MG63 (cell line): ENCODE measurements around the gene GRB2. TPM values are rescaled to one million over a fixed set of nuclear protein-coding genes. Genes with fewer than 3 reads are reported as not detected.

Source experiments
- DNase-seq: peaks from one replicate; pipeline ENCODE4 v3.0.0-alpha.2; 2020
- H3K27me3 ChIP-seq: fragments of 250-450 bp; sonication (Bioruptor Pico); 2 replicates; pipeline ENCODE4 v1.5.1; 2020; ENCODE audit warnings: mild to moderate bottlenecking, moderate library complexity
- H3K36me3 ChIP-seq: fragments of 250-450 bp; sonication (Bioruptor Pico); 2 replicates; pipeline ENCODE4 v1.5.1; 2020; ENCODE audit warnings: mild to moderate bottlenecking, moderate library complexity
- H3K4me3 ChIP-seq: fragments of 250-450 bp; sonication (Bioruptor Pico); 2 replicates; pipeline ENCODE4 v1.5.1; 2020; ENCODE audit warnings: mild to moderate bottlenecking, moderate library complexity
- H3K9me3 ChIP-seq: fragments of 250-450 bp; sonication (Bioruptor Pico); 2 replicates; pipeline ENCODE4 v1.5.1; 2020; ENCODE audit warnings: mild to moderate bottlenecking, moderate library complexity
- total RNA-seq: library from RNA; depleted of rRNA; stranded (reverse); fragments of >200 nt; shearing (Covaris generic); gene quantifications from 2 replicates; pipeline ENCODE4 v1.2.3, GENCODE V29; 2014; ENCODE audit warnings: low replicate concordance

GRB2 gene
- total RNA-seq, 1 experiment from 2014 or later: 134 TPM

GRCh38 chr17:75428543-75429469 lies 23.3 kb upstream of the GRB2 start:
- H3K4me3 ChIP-seq: no peak overlapping the region
- no peaks in the 10 kb centered on the region for H3K9me3 ChIP-seq
- no peaks in the 10 kb centered on the region for H3K36me3 ChIP-seq
- no peaks in the 10 kb centered on the region for H3K27me3 ChIP-seq
- no peak for DNase-seq

GRCh38 chr17:75418531-75418930 lies 13.1 kb upstream of the GRB2 start:
- Histone ChIP-seq H3K27me3 (0 out of 2 replicates have a peak, but pooled peaks cover 4% of the 10 kb centered on the region), H3K9me3 (no peaks in the 10 kb centered on the region), H3K36me3 (no peaks in the 10 kb centered on the region), H3K4me3 (no peak overlapping the region)
- DNase-seq: no peak

GRCh38 chr17:75417054-75417580 lies 11.6 kb upstream of the GRB2 start:
- Histone ChIP-seq H3K4me3 (no peak overlapping the region), H3K36me3 (no peaks in the 10 kb centered on the region), H3K9me3 (no peaks in the 10 kb centered on the region), H3K27me3 (0 out of 2 replicates have a peak, but pooled peaks cover 4% of the 10 kb centered on the region)
- no peak for DNase-seq

GRCh38 chr17:75416006-75416405 lies 10.5 kb upstream of the GRB2 start:
- H3K36me3 ChIP-seq: no peaks in the 10 kb centered on the region
- H3K4me3 ChIP-seq: no peak overlapping the region
- no peak for DNase-seq
- H3K9me3 ChIP-seq: no peaks in the 10 kb centered on the region
- H3K27me3 ChIP-seq: 0 out of 2 replicates have a peak, but pooled peaks cover 4% of the 10 kb centered on the region

GRCh38 chr17:75414488-75414887 lies 9.0 kb upstream of the GRB2 start:
- 0 out of 2 replicates have a peak, but pooled peaks cover 4% of the 10 kb centered on the region for H3K27me3 ChIP-seq
- H3K4me3 ChIP-seq: no peak overlapping the region
- DNase-seq: no peak
- no peaks in the 10 kb centered on the region for H3K9me3 ChIP-seq
- H3K36me3 ChIP-seq: no peaks in the 10 kb centered on the region

- peak; percentile 41 for DNase-seq
- Histone ChIP-seq H3K36me3 (no peaks in the 10 kb centered on the region), H3K4me3 (no peak overlapping the region)
Observed at GRCh38 chr17:75412455-75413317, 7.2 kb upstream of the GRB2 start.

GRCh38 chr17:75411328-75412067 lies 6.0 kb upstream of the GRB2 start:
- Histone ChIP-seq H3K27me3 (peaks cover 6% of the 10 kb centered on the region; the same call in 1 of the 2 replicates), H3K36me3 (no peaks in the 10 kb centered on the region), H3K9me3 (no peaks in the 10 kb centered on the region), H3K4me3 (no peak overlapping the region)
- no peak for DNase-seq

More at GRCh38 chr17:75412455-75413317, 7.2 kb upstream of the GRB2 start:
- Histone ChIP-seq H3K9me3 (no peaks in the 10 kb centered on the region), H3K27me3 (peaks cover 6% of the 10 kb centered on the region; the same call in 1 of the 2 replicates)

GRCh38 chr17:75410141-75410540 lies 4.7 kb upstream of the GRB2 start:
- Histone ChIP-seq H3K9me3 (no peaks in the 10 kb centered on the region), H3K36me3 (peaks cover 2% of the 10 kb centered on the region; the same call in 1 of the 2 replicates), H3K27me3 (peaks cover 5% of the 10 kb centered on the region; the same call in 1 of the 2 replicates), H3K4me3 (no peak overlapping the region)
- DNase-seq: no peak

GRCh38 chr17:75407655-75408352 lies 2.3 kb upstream of the GRB2 start:
- H3K4me3 ChIP-seq: no peak overlapping the region
- H3K27me3 ChIP-seq: peaks cover 5% of the 10 kb centered on the region; the same call in 1 of the 2 replicates
- DNase-seq: no peak
- H3K36me3 ChIP-seq: peaks cover 4% of the 10 kb centered on the region; the same call in 1 of the 2 replicates
- H3K9me3 ChIP-seq: no peaks in the 10 kb centered on the region

- Histone ChIP-seq H3K36me3 (peaks cover 7% of the 10 kb centered on the region), H3K4me3 (peak overlapping the region; percentile 99), H3K9me3 (no peaks in the 10 kb centered on the region), H3K27me3 (peaks cover 5% of the 10 kb centered on the region; the same call in 1 of the 2 replicates)
- DNase-seq: no peak
Observed at GRCh38 chr17:75406222-75406615, 741 bp upstream of the GRB2 start.

- H3K4me3 ChIP-seq: peak overlapping the region; percentile 99
- H3K36me3 ChIP-seq: peaks cover 16% of the 10 kb centered on the region
- H3K9me3 ChIP-seq: no peaks in the 10 kb centered on the region
- H3K27me3 ChIP-seq: peaks cover 5% of the 10 kb centered on the region; the same call in 1 of the 2 replicates
- peak; percentile 55 for DNase-seq
Observed at GRCh38 chr17:75404731-75405364, 630 bp downstream of the GRB2 start.

- H3K4me3 ChIP-seq: peak overlapping the region; percentile 99
- no peaks in the 10 kb centered on the region for H3K9me3 ChIP-seq
- peak; percentile 70 for DNase-seq
- H3K27me3 ChIP-seq: peaks cover 3% of the 10 kb centered on the region; the same call in 1 of the 2 replicates
- H3K36me3 ChIP-seq: peaks cover 16% of the 10 kb centered on the region
Observed at GRCh38 chr17:75404223-75404730, 1.2 kb downstream of the GRB2 start.

GRCh38 chr17:75403131-75403530 lies 2.3 kb downstream of the GRB2 start:
- no peaks in the 10 kb centered on the region for H3K9me3 ChIP-seq
- no peak overlapping the region; the same call in 1 of the 2 replicates for H3K4me3 ChIP-seq
- no peak for DNase-seq
- no peaks in the 10 kb centered on the region for H3K27me3 ChIP-seq
- peaks cover 16% of the 10 kb centered on the region for H3K36me3 ChIP-seq

GRCh38 chr17:75402026-75402425 lies 3.5 kb downstream of the GRB2 start:
- peaks cover 17% of the 10 kb centered on the region for H3K36me3 ChIP-seq
- DNase-seq: no peak
- no peak overlapping the region for H3K4me3 ChIP-seq
- H3K27me3 ChIP-seq: no peaks in the 10 kb centered on the region
- H3K9me3 ChIP-seq: no peaks in the 10 kb centered on the region
